Coronary artery (tissue), 2 donors: ENCODE data around the gene TMEM212.

Source experiments
- DNase-seq: peaks from one replicate; pipeline ENCODE4 v3.0.0-alpha.2; 2017; ENCODE audit warnings: low spot score
- H3K27ac ChIP-seq, 2 donors: fragments of 200-600 bp; sonication (generic); one replicate each; pipeline ENCODE4 v1.5.1; 2016 to 2019
- H3K4me3 ChIP-seq: fragments of 200-600 bp; sonication (generic); 2 replicates; pipeline ENCODE4 v1.5.1; 2016; ENCODE audit warnings: mild to moderate bottlenecking, moderate library complexity
- CTCF ChIP-seq: fragments of 200-600 bp; sonication (generic); IDR thresholded peaks from one replicate; pipeline ENCODE4 v1.5.1; 2019; ENCODE audit warnings: antibody characterized with exemption

The TMEM212 gene

DNA sequence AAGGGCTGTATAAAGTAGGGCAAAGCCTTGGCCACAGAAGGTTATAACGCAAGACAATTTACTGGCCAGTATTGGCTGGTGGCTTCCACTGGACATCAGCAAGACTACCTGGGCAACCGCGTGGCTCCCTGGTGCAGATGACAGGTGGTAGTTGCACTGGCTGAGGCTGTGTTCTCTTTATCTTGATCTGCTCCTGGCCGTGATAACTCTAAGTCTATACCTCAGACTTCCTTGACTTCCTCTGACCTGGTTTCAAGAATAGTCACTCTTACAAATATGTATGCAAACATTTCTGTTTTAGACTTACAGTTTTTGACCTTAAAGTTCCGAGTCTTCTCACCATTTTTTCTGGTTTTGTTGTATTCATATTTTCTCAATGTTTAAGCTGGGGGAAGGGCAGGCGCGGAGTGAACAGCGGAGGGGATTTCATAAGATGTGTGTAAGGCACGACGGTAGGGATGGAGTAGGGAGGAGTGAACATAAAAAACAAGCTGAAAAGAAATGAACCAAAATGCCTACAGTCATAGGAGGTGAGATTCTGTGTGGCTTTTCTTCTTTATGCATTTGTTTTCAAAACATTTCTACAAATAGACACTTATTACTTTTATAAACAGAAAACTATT is 15.2 kb upstream of the TMEM212 start:
- DNase-seq = no peak
- TF ChIP-seq CTCF = no peak
- no peak overlapping the region for H3K27ac ChIP-seq

DNA sequence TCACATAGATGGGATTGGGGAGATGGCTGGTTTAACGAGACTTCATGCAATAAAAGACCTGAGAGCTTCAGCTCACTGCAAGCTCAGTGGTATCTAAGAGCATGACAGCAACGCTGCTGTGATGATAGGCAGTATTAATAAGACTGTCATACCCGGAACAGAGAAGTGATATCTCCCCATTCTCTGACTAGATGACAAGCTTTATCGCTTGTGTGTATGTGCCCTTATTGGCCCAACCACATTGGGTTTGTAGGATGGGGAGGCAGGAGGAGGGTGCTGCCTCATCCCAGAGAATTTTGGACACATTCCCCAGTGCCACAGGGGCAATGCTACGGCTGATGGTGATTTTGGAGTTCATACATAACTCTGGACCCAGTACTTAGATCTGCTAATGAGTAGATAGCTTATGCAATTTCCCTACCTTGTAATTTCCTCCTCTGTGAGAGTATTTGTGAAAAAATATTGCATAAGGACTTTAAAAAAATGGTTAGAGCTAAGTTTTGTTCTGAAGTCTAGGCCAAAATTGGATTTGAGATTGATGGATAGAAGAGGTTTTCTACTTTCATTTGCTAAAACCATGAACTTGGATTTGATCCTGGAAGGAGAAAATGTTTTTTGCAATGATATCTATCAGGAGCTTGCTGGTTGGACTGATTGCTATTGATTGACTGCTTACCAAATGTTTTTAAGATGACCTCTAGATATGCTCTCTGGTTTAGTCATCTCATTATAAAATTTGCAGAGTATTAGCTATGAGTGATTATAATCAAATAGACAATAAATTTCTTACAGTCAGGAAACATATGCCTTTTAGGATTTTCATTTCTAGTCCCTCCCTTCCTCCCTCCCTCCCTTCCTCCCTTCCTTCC is 14.0 kb upstream of the TMEM212 start:
- TF ChIP-seq CTCF = no peak
- no peak overlapping the region for H3K4me3 ChIP-seq
- no peak for DNase-seq
- peak overlapping the region; percentile 32 to 44 for H3K27ac ChIP-seq

More for the DNA sequence above, 15.2 kb upstream of the TMEM212 start:
- no peak overlapping the region for H3K4me3 ChIP-seq

DNA sequence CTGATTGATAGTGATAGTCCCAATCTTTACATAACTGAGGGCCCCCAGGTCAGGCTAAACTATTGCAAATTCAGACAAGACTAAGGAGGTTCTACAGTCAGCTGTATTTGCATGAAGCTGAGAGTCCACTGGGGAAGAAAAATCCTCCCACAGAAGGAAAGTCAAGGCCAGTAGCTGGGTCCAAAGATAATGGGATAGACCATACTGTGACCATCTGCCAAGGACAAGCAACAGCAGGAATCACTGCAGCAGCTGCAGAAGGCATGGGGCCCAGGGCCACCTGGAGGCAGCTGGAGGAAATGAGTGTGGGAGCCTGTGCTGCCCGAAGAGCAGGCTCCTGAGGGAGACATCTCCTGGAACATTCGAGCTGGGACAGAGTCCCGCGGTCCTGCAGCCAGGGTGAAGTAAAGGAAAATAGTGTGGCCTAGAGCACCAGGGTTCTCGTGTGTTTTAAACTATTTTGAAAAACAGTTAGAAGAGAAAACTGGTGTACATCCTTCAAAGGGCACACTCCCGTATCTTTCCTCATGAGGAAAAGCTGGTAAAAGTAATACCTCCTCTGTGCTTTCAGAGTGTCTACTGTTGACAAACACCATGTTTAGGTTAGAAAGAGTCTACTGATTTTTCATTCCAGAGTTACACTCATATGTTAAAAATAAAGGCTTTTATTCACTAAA is 13.2 kb upstream of the TMEM212 start:
- DNase-seq = no peak
- TF ChIP-seq CTCF = peak; percentile 44
- Histone ChIP-seq H3K27ac (peak overlapping the region; percentile 32 to 44), H3K4me3 (no peak overlapping the region)

GRCh38 chr3:171830518-171830875 is 12.7 kb upstream of the TMEM212 start:
- Histone ChIP-seq H3K27ac (peak overlapping the region; percentile 32 to 44), H3K4me3 (no peak overlapping the region)
- TF ChIP-seq CTCF = no peak
- no peak for DNase-seq

GRCh38 chr3:171831936-171832335 is 11.2 kb upstream of the TMEM212 start:
- no peak for DNase-seq
- Histone ChIP-seq H3K4me3 (no peak overlapping the region), H3K27ac (no peak overlapping the region)
- no peak for TF ChIP-seq CTCF

DNA sequence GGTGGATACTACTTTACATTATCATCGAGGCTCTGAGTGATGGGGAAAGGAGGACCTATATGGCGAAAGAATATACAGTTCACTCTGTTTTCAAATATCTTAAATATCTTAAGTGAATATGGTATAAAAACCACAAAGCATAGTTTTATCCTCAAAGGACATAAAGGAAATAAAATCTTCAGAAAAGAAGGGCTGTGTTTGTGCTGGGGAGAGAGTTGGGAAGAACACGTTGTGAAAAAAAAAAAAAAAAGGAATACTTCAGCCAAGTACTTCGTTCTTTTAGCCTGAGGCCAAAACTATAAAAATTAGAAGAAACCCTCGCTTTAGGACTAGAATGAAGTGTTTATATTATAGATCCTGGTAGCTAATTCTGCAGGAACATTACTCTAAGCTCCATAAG is 10.2 kb upstream of the TMEM212 start:
- H3K4me3 ChIP-seq = no peak overlapping the region
- no peak for DNase-seq
- no peak for TF ChIP-seq CTCF
- H3K27ac ChIP-seq = no peak overlapping the region
